ENCODE data around the gene PTPN13.
A peak's percentile ranks its signal among the peaks of the same experiment; 100 is the strongest.

Gene PTPN13, protein sequence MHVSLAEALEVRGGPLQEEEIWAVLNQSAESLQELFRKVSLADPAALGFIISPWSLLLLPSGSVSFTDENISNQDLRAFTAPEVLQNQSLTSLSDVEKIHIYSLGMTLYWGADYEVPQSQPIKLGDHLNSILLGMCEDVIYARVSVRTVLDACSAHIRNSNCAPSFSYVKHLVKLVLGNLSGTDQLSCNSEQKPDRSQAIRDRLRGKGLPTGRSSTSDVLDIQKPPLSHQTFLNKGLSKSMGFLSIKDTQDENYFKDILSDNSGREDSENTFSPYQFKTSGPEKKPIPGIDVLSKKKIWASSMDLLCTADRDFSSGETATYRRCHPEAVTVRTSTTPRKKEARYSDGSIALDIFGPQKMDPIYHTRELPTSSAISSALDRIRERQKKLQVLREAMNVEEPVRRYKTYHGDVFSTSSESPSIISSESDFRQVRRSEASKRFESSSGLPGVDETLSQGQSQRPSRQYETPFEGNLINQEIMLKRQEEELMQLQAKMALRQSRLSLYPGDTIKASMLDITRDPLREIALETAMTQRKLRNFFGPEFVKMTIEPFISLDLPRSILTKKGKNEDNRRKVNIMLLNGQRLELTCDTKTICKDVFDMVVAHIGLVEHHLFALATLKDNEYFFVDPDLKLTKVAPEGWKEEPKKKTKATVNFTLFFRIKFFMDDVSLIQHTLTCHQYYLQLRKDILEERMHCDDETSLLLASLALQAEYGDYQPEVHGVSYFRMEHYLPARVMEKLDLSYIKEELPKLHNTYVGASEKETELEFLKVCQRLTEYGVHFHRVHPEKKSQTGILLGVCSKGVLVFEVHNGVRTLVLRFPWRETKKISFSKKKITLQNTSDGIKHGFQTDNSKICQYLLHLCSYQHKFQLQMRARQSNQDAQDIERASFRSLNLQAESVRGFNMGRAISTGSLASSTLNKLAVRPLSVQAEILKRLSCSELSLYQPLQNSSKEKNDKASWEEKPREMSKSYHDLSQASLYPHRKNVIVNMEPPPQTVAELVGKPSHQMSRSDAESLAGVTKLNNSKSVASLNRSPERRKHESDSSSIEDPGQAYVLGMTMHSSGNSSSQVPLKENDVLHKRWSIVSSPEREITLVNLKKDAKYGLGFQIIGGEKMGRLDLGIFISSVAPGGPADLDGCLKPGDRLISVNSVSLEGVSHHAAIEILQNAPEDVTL (N-terminal part only)

GRCh38 chr4:86593688-86594558 lies at the start of gene PTPN13:
Gene PTPN13, plus strand, starts transcription at chr4:86594315. Its CDS starts 40,942 bp downstream, at chr4:86635257.
- peak within 1 kb of the TSS; percentile 98 for H3K4me3 ChIP-seq (ENCODE audit: low read length)
- no peak for TF ChIP-seq CTCF (IDR thresholded peaks at IDR 0.05; ENCODE audit: insufficient read depth, low read depth, low read length, missing control alignments)
- peak; percentile 99 for DNase-seq (ENCODE audit: low read depth)

GRCh38 chr4:86547140-86547539 lies 47.0 kb upstream of the PTPN13 start:
- no peak overlapping the region for H3K4me3 ChIP-seq (ENCODE audit: low read length)
- no peak for TF ChIP-seq CTCF (IDR thresholded peaks at IDR 0.05; ENCODE audit: insufficient read depth, low read depth, low read length, missing control alignments)
- no peak for DNase-seq (ENCODE audit: low read depth)

DNA sequence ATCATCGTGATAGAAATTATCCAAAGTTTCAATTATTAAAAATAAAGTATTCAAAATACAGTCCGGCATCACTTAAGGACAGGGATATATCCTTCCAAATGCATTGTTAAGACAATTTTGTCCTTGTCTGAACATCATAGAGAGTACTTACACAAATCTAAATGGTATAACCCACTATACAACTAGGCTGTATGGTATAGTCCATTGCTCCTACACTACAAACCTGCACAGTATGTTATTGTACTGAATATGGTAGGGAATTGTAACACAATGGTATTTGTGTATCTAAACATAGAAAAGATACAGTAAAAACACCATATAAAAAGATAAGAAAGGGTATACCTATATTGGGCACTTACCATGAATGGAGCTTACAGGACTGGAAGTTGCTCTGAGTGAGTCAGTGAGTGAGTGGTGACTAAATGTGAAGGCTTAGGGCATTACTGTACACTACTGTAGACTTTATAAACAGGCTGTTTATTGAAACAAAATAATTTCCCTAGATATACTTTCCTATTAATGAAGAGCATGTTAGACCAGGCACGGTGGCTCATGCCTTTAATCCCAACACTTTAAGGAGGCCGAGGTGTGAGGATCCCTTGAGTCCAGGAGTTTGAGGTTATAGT lies 44.8 kb upstream of the PTPN13 start:
- peak; percentile 81 for DNase-seq (ENCODE audit: low read depth)
- no peak overlapping the region for H3K4me3 ChIP-seq (ENCODE audit: low read length)
- TF ChIP-seq CTCF (IDR thresholded peaks at IDR 0.05; ENCODE audit: insufficient read depth, low read depth, low read length, missing control alignments): no peak

DNA sequence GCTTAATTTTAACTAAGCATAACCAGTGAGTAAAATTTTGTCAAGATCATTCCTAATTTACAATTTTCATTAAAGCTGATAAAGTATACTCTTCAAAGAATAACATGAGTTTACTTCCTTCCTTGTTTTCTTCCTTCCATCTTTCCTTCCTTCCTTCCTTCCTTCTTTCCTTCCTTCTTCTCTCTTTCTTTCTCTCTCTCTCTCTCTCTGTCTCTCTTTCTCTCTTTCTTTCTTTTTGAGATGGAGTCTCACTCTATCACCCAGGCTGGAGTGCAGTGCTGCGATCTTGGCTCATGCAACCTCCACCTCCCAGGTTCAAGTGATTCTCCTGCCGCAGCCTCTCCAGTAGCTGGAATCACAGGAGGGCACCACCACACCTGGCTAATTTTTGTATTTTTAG lies 42.7 kb upstream of the PTPN13 start:
- DNase-seq (ENCODE audit: low read depth): no peak
- no peak for TF ChIP-seq CTCF (IDR thresholded peaks at IDR 0.05; ENCODE audit: insufficient read depth, low read depth, low read length, missing control alignments)
- no peak overlapping the region for H3K4me3 ChIP-seq (ENCODE audit: low read length)

GRCh38 chr4:86554646-86555045 lies 39.5 kb upstream of the PTPN13 start:
- DNase-seq (ENCODE audit: low read depth): no peak
- H3K4me3 ChIP-seq (ENCODE audit: low read length): no peak overlapping the region
- no peak for TF ChIP-seq CTCF (IDR thresholded peaks at IDR 0.05; ENCODE audit: insufficient read depth, low read depth, low read length, missing control alignments)
